HepG2 (cell line): ENCODE data around the gene NT5DC4. TPM values are rescaled to one million over a fixed set of nuclear protein-coding genes. Genes with fewer than 3 reads are reported as not detected.

Experiments used
- AFF4 ChIP-seq: sonication (generic); formaldehyde crosslinking; IDR thresholded peaks from 2 replicates; pipeline ENCODE4 v1.4.0; 2020; ENCODE audit warnings: missing genetic modification reagents
- ATF4 ChIP-seq, 2 experiments: fragments of 450-650 bp in 1 of 2; sonication (generic) in 1 of 2; formaldehyde crosslinking; IDR thresholded peaks; 2 replicates each; pipeline versions ENCODE4 v1.5.0 to v1.8.0; 2020 to 2022; ENCODE audit warnings: mild to moderate bottlenecking in 1 of 2, missing genetic modification reagents in 1 of 2
- ELF4 ChIP-seq: sonication (generic); formaldehyde crosslinking; IDR thresholded peaks from 2 replicates; pipeline ENCODE4 v1.5.0; 2020; ENCODE audit warnings: missing genetic modification reagents, mild to moderate bottlenecking, moderate library complexity, borderline replicate concordance
- HNF1B ChIP-seq: sonication (generic); formaldehyde crosslinking; IDR thresholded peaks from 2 replicates; pipeline ENCODE4 v1.5.1; 2020; ENCODE audit warnings: mild to moderate bottlenecking, moderate library complexity, missing genetic modification reagents
- HNRNPUL1 ChIP-seq: fragments of 200-400 bp; formaldehyde crosslinking; IDR thresholded peaks from 2 replicates; pipeline ENCODE4 v1.6.1; 2017; ENCODE audit warnings: low read depth, mild to moderate bottlenecking, low read length, moderate library complexity
- ISL2 ChIP-seq: sonication (generic); formaldehyde crosslinking; IDR thresholded peaks from 2 replicates; pipeline ENCODE4 v1.5.0; 2020; ENCODE audit warnings: missing genetic modification reagents
- KDM4B ChIP-seq: sonication (generic); formaldehyde crosslinking; IDR thresholded peaks from 2 replicates; pipeline ENCODE4 v1.4.0; 2020; ENCODE audit warnings: missing genetic modification reagents
- MTF2 ChIP-seq: sonication (generic); formaldehyde crosslinking; IDR thresholded peaks from 2 replicates; pipeline ENCODE4 v1.5.0; 2020; ENCODE audit warnings: missing genetic modification reagents, borderline replicate concordance
- NPAS2 ChIP-seq: sonication (generic); formaldehyde crosslinking; IDR thresholded peaks from 2 replicates; pipeline ENCODE4 v1.8.0; 2022; ENCODE audit warnings: mild to moderate bottlenecking, missing genetic modification reagents, borderline replicate concordance
- REST ChIP-seq, 2 experiments: IDR thresholded peaks; 2 replicates each; pipeline ENCODE4 v1.6.1; 2011 to 2012; ENCODE audit warnings: low read length in 2 of 2, borderline replicate concordance in 1 of 2, low read depth in 1 of 2, mild to moderate bottlenecking in 1 of 2, moderate library complexity in 1 of 2
- RFXAP ChIP-seq: sonication (generic); formaldehyde crosslinking; IDR thresholded peaks from 2 replicates; pipeline ENCODE4 v1.4.0; 2020; ENCODE audit warnings: missing genetic modification reagents, borderline replicate concordance
- SOX13 ChIP-seq, 3 experiments: fragments of 450-650 bp in 1 of 3; sonication (generic) in 1 of 3; formaldehyde crosslinking in 1 of 3; IDR thresholded peaks in 2 of 3; conservative IDR thresholded peaks in 1 of 3; 2 replicates each; pipeline versions ENCODE4 v1.5.0 to v1.6.1; 2016 to 2020; ENCODE audit warnings: antibody characterized with exemption in 1 of 3, mild to moderate bottlenecking in 1 of 3, missing compliant biosample characterization in 1 of 3, missing genetic modification reagents in 1 of 3, moderate library complexity in 1 of 3
- SSRP1 ChIP-seq: IDR thresholded peaks from 2 replicates; pipeline ENCODE4 v1.6.1; 2016; ENCODE audit warnings: control low read depth
- TAF15 ChIP-seq: fragments of 200-400 bp; formaldehyde crosslinking; IDR thresholded peaks from one replicate; pipeline ENCODE4 v1.6.1; 2018; ENCODE audit warnings: mild to moderate bottlenecking, low read depth, low read length; ENCODE audit not compliant: poor library complexity, severe bottlenecking
- ZNF3 ChIP-seq: IDR thresholded peaks from 2 replicates; pipeline ENCODE4 v1.7.0; 2017; ENCODE audit warnings: inconsistent platforms
- ZNF678 ChIP-seq: sonication (generic); formaldehyde crosslinking; IDR thresholded peaks from 2 replicates; pipeline ENCODE4 v1.4.0; 2020; ENCODE audit warnings: mild to moderate bottlenecking, missing genetic modification reagents
- ZNF776 ChIP-seq: sonication (generic); formaldehyde crosslinking; IDR thresholded peaks from 2 replicates; pipeline ENCODE4 v1.4.0; 2020; ENCODE audit warnings: mild to moderate bottlenecking, missing genetic modification reagents
- polyA plus RNA-seq, 8 experiments: library from polyadenylated mRNA; depleted of rRNA in 3 of 8; stranded (reverse) in 7 of 8; unstranded in 1 of 8; fragments of >200 nt; fragmentation: Illumina TruSeq in 4 of 8; extraction: Trizol in 4 of 8; gene quantifications; 2 replicates each; pipeline versions ENCODE4 v1.2.1 to v1.2.3, GENCODE V29; 2011 to 2016; ENCODE audit warnings: low read depth in 4 of 8, missing spikeins in 1 of 8, mixed read lengths in 1 of 8; ENCODE audit not compliant: insufficient read depth in 1 of 8
- total RNA-seq, 5 experiments: library from RNA; depleted of rRNA; stranded (reverse); fragments of >200 nt; fragmentation: Illumina TruSeq; extraction: Trizol; gene quantifications; 2 replicates each; pipeline ENCODE4 v1.2.3, GENCODE V29; 2016; ENCODE audit warnings: low read depth in 1 of 5

The NT5DC4 gene
- total and polyA plus RNA-seq, 2 of the 13 experiments (the other 11 are each of a cell fraction or from before 2014, with no cell fraction given): 0.04 to 4.2 TPM

- TF ChIP-seq REST (IDR thresholded peaks at IDR 0.05; ENCODE audit: borderline replicate concordance in 1 of 2, low read depth in 1 of 2, low read length in 2 of 2) (no peak), RFXAP (CRISPR knock-in tag) (0 out of 2 replicates have a peak, but pooled peaks have one; percentile 37), ZNF678 (CRISPR knock-in tag) (0 out of 2 replicates have a peak, but pooled peaks have one; percentile 58), HNF1B (peak; percentile 92; the same call in 1 of the 2 replicates), ISL2 (CRISPR knock-in tag) (peak; percentile 46; the same call in 1 of the 2 replicates), ELF4 (no peak), NPAS2 (no peak), HNRNPUL1 (no peak), SOX13 (IDR thresholded peaks at IDR 0.05) (no peak), SOX13 (CRISPR knock-in tag; conservative IDR thresholded peaks at IDR 0.05 in 1 of 2, IDR thresholded peaks at IDR 0.05 in 1 of 2) (peak in 1 of 2 experiments; percentile 71; a peak in 2 of 4 replicates), SSRP1 (no peak), KDM4B (CRISPR knock-in tag) (0 out of 2 replicates have a peak, but pooled peaks have one; percentile 87), ZNF776 (CRISPR knock-in tag) (0 out of 2 replicates have a peak, but pooled peaks have one; percentile 23), MTF2 (CRISPR knock-in tag) (no peak), AFF4 (0 out of 2 replicates have a peak, but pooled peaks have one; percentile 32), TAF15 (no peak), ZNF3 (CRISPR knock-in tag) (no peak), ATF4 (CRISPR knock-in tag; IDR thresholded peaks at IDR 0.05) (0 out of 4 replicates have a peak, but pooled peaks of 1 of the 2 experiments have one; percentile 47)
These were observed 5.8 kb downstream of the NT5DC4 start (continued) for GRCh38 chr2:112726487-112727190.
